SK-N-DZ (cell line): ENCODE measurements around the gene ELFN1.
A peak's percentile ranks its signal among the peaks of the same experiment; 100 is the strongest.

Experiments used
- DNase-seq: peaks from one replicate; pipeline ENCODE4 v3.0.0-alpha.2; 2015; ENCODE audit warnings: low spot score

Gene ELFN1

GRCh38 chr7:1675673-1676549 is 5.8 kb downstream of the ELFN1 start:
- no peak for DNase-seq

DNA sequence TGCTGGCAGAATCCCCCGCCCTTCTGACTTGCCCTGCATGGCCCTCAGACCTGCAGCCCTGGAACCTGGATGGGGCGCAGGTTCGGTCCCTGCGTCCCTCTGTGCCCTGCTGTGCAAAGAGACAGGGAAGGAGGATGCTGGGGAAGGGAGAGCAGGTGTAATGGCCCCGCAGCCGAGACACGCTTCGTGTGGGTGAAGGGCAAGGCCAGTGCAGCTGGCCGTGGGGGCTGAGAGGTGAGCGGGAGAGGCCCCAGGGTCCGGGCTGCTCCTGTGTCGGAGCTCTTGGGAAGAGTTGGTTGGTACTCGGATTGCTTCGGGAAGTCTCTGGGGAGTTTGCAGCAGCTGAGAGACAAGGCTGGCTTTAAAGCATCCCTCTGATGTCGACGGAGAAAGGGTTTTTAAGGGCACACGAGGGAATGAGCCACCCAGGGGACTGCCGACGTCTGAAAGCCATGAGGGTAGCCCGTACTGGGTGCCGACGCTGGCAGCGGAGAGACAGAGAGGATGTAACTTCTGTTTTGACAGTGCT is 6.5 kb downstream of the ELFN1 start:
- no peak for DNase-seq

DNA sequence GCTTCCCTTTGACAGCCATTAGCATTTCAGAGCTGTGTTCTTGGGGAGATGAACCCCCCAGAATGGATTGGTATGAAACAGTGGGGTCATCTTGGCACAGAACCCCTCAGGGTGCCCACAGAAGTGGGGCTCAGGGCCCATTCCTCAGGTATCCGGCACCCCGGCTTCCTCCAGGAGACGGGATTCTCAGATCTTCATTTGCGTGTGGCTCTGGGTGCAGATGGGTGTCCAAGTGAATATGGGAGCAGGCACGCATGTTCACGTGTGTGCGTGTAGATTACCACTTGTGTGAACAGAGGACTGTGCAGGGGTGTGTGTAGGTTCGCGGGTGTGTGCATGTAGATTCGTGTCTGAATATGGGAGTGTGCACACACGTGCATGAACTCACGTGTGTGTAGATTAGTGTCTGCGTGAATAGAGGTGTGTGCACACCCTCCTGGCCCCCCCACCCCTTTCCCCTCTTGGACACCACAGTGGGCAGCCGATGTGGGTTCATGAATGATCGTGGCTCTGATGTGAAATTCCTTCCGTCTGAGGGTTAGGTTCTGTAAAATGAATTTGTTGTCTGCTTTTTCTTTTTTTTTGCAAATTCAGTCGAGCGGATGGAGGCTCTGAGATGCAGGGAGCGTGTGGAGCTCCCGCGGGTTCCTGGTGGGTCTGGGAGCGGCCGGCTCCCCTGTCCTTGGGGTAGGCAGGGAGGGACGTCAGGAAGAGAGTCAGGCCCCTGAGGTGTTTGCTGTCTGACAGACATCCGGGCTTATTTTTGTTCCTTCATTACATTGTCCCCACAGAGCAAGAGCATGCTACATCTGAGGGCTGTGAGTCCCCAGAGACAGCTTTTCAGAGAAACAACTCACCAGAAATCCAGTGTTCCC is 7.4 kb downstream of the ELFN1 start:
- DNase-seq = no peak

DNA sequence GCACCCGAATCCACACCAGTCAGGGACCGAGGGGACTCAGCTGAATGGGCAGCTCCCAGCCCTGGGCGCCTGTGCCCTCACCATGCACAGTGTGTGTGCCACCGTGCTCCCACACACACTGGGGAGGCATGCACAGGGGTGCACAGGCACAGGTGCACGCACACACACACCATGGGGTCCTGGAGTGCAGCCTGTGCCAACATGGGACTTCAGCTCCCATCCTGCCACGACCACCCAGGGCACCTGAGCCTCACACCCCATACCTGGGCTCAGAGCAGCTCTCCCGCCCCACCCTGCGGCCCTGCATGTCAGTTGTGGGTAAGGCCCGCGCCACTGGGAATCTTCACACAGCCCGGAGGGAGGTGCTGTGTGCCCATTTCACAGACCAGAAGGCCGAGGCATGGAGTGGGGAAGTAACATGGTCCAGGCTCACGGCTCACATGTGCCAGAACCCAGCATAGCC is 8.0 kb downstream of the ELFN1 start:
- no peak for DNase-seq

DNA sequence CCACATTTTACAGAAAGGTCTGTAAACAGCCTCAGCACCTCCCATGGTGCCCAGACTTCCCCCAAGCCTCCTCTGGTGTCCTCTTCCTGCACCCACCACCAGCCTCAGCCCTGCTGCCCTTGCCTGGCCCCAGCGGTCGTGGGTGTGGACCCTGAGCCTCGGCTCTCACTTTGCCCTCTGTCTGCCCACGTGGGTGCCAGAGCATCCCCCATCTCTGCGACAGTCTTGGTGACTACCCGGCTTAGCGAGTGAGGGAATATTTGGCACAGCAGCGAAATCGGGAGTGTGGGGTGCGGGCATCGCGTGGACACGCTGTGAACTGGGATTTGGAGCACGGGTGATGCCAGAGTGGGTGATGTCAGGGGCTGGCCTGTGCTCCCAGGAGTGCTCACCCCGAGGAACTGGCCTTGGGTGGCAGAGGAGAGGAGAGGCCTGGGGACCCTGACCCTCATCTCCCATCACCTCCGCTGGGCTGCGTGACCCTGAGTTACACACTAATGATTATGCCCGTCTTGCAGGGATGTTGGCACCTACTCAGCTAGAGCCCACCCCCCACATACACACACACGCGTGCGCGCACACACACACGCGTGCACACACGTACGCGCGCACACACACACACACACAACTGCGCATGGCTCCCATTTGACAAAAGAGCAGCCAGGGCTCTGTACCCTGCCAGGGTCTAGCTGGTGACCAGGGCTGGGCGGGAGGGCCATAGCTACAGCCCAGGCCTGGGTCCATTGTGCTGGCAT is 8.7 kb downstream of the ELFN1 start:
- DNase-seq = no peak

- no peak for DNase-seq
These were observed 9.4 kb downstream of the ELFN1 start for GRCh38 chr7:1679326-1679965.

- no peak for DNase-seq
These were observed 10.1 kb downstream of the ELFN1 start for GRCh38 chr7:1679966-1680730.

- no peak for DNase-seq
These were observed 11.5 kb downstream of the ELFN1 start for GRCh38 chr7:1681581-1681980.

GRCh38 chr7:1685000-1685624 is 15.0 kb downstream of the ELFN1 start:
- no peak for DNase-seq

DNA sequence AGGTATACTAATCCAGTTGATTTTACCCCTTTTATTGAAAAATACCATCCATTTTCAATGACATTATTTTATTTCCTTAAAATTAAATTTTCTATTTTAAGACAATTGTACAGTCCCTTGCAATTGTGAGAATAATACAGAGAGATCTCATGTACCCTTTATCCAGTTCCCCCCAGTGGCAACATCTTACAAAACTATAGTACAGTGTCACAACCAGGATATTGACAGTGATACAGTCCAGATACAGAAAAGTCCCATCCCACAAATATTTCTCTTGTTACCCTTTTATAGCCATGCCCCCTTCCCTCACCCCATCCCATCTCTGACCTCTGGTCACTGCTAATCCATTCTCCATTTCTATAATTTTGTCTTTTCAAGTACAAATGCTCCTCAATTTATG is 18.5 kb downstream of the ELFN1 start:
- no peak for DNase-seq

GRCh38 chr7:1689311-1689710 is 19.2 kb downstream of the ELFN1 start:
- no peak for DNase-seq

DNA sequence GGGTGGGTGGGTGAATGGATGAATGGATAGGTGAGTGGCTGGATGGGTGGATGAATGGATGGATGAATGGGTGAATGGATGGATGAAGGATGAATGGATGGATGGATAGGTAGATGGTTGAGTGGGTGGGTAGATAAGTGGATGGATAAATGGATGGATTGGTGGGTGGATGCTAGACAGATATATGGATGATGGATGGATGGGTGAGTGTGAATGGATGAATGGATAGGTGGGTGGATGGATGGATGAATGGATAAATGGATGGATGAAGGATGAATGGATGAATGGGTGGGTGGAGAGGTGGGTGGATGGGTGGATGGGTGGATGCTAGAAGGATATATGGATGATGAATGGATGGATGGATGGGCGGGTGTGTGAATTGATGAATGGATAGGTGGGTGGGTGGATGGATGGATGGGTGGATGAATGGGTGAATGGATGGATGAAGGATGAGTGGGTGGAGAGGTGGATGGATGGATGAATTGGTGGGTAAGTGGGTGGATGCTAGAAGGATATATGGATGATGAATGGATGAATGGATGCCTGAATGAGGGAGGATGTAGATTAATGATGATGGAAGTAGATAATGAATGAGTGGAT is 20.4 kb downstream of the ELFN1 start:
- DNase-seq = no peak

DNA sequence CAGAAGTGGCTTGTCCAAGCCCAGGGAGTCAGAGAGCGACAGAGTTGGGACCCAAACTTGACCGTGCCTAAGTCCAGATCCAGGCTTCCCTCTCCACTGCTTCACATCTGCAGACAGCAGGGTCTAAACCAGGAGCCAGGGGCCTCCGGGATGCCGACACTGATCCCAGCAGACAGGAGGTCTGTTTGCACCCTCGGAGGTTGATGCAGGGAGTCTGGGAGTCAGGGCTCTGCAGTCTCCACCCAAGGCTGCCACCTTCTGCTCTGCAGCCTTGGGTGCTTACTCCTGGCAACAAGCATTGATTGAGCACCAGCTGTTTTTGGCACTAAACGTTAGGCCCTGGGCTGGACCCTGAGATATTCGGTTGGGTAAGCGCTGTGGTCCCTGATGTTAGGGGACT is 21.0 kb downstream of the ELFN1 start:
- DNase-seq = no peak

GRCh38 chr7:1691601-1692514 is 21.8 kb downstream of the ELFN1 start:
- DNase-seq = no peak

GRCh38 chr7:1692515-1693418 is 22.7 kb downstream of the ELFN1 start:
- DNase-seq = no peak

DNA sequence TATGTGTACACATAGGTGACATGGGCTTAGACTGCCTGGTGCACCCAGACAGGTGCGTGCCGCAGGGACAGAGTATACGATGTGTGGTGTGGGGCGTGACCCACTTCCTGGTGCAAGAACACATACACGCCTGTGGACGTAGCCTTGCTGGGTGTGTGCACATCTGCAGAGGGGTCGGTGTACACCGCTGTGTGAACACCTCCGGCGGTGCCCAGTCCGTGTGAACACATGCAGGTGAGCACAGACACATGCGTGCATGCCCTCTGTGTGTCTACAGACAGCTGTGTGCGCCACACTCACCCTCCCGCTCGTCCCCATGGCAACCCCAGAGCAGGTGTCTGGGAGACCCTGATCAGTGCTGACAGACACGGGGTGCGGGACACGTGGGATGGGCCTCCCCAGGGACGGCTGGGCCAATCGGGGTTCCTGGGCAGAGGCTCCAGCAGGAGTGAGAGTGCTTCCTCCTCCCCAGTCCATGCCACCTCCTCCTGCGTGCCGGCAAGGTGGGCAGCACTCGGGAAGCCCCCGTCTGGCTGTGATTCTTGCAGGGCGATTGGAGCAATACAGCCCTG is 23.4 kb downstream of the ELFN1 start:
- no peak for DNase-seq

DNA sequence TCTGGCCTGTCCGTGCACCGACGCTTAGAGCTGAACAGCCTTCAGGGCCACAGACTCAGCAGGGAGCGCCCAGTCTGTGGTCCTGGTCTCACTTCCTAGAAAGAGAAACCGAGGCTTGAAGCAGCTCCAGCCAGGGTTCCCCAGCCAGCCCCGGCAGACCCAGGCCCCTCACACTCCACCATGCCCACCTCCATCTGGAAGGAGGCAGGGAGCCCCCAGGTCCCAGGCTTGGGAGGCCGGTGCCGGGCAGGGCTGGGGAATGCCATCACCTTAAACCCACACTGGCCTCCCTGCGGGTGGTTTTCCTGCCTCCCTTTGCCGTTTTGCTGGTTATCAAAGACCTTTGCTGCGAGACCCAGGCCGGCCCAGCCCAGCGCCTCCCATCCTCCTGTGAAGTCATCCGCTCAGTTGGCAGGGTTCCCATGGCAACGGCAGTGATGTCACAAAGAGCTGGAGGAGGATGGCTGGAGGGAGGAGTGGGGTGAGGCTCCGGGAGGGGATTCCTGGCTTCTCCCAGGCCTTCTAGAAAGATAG is 24.0 kb downstream of the ELFN1 start:
- peak; percentile 67 for DNase-seq
